ENCODE measurements around the gene POMT1. TPM values are rescaled to one million over a fixed set of nuclear protein-coding genes. Genes with fewer than 3 reads are reported as not detected.

The POMT1 gene
- total RNA-seq, 4 donors from 2014 or later, result 14.3 to 43.1 (median 32.2) TPM

GRCh38 chr9:131467214-131467935, 35.3 kb upstream of the POMT1 start:
- Histone ChIP-seq H3K9me3 (no peaks in the 10 kb centered on the region), H3K27ac (no peak overlapping the region), H3K4me1 (peaks cover 0 to 3% of the 10 kb centered on the region in 2 donors), H3K27me3 (no peaks in the 10 kb centered on the region), H3K4me3 (no peak overlapping the region), H3K36me3 (peaks cover 0 to 85% of the 10 kb centered on the region in 2 donors)
- ATAC-seq, result peak in 1 of 2 donors; percentile 21
- no peak for DNase-seq
- intact Hi-C loops (cut with DNase I; ENCODE audit: low total_unique reads), result no loop called here
- in situ Hi-C loops (cut with MboI; ENCODE audit: low sequenced_read_pairs in 4 of 4), result loop anchor here in 1 of 4 donors (25.0 kb wide), 1 partner anchor 105 kb away; no protein-coding TSS in a partner anchor
- TF ChIP-seq CTCF (IDR thresholded peaks at IDR 0.05 in 4 of 5, conservative IDR thresholded peaks at IDR 0.05 in 1 of 5) (no peak), POLR2A (IDR thresholded peaks at IDR 0.05) (no peak)

GRCh38 chr9:131468031-131468430, 34.7 kb upstream of the POMT1 start:
- H3K4me3 ChIP-seq, result no peak overlapping the region
- ATAC-seq (no peak), DNase-seq (no peak)
- H3K27ac ChIP-seq, result no peak overlapping the region
- H3K27me3 ChIP-seq, result no peaks in the 10 kb centered on the region
- in situ Hi-C loops (cut with MboI; ENCODE audit: low sequenced_read_pairs in 4 of 4) (loop anchor here in 1 of 4 donors (25.0 kb wide), 1 partner anchor 106 kb away; no protein-coding TSS in a partner anchor), intact Hi-C loops (cut with DNase I; ENCODE audit: low total_unique reads) (no loop called here)
- TF ChIP-seq CTCF (IDR thresholded peaks at IDR 0.05 in 4 of 5, conservative IDR thresholded peaks at IDR 0.05 in 1 of 5) (no peak), POLR2A (IDR thresholded peaks at IDR 0.05) (no peak)
- H3K4me1 ChIP-seq, result peaks cover 0 to 3% of the 10 kb centered on the region in 2 donors
- H3K36me3 ChIP-seq, result peaks cover 0 to 92% of the 10 kb centered on the region in 2 donors
- H3K9me3 ChIP-seq, result no peaks in the 10 kb centered on the region

- H3K27ac ChIP-seq, result no peak overlapping the region
- no peaks in the 10 kb centered on the region for H3K9me3 ChIP-seq
- no peaks in the 10 kb centered on the region for H3K4me1 ChIP-seq
- intact Hi-C loops (cut with DNase I; ENCODE audit: low total_unique reads), result no loop called here
- in situ Hi-C loops (cut with MboI; ENCODE audit: low sequenced_read_pairs in 4 of 4), result loop anchor here in 1 of 4 donors (25.0 kb wide), 1 partner anchor 107 kb away; no protein-coding TSS in a partner anchor
- no peak for DNase-seq
- TF ChIP-seq CTCF (IDR thresholded peaks at IDR 0.05 in 4 of 5, conservative IDR thresholded peaks at IDR 0.05 in 1 of 5) (no peak), POLR2A (IDR thresholded peaks at IDR 0.05) (no peak)
- peaks cover under 1 to 97% of the 10 kb centered on the region in 2 donors for H3K36me3 ChIP-seq
- no peaks in the 10 kb centered on the region for H3K27me3 ChIP-seq
- no peak for ATAC-seq
- no peak overlapping the region for H3K4me3 ChIP-seq
Observed at GRCh38 chr9:131469356-131469755, 33.4 kb upstream of the POMT1 start.

- TF ChIP-seq CTCF (IDR thresholded peaks at IDR 0.05 in 4 of 5, conservative IDR thresholded peaks at IDR 0.05 in 1 of 5) (no peak), POLR2A (IDR thresholded peaks at IDR 0.05) (no peak)
- in situ Hi-C loops (cut with MboI; ENCODE audit: low sequenced_read_pairs in 4 of 4), result loop anchor here in 1 of 4 donors (25.0 kb wide), 1 partner anchor 108 kb away; no protein-coding TSS in a partner anchor
- no peak for ATAC-seq
- intact Hi-C loops (cut with DNase I; ENCODE audit: low total_unique reads), result no loop called here
- Histone ChIP-seq H3K9me3 (no peaks in the 10 kb centered on the region), H3K4me1 (no peaks in the 10 kb centered on the region), H3K27ac (no peak overlapping the region), H3K27me3 (no peaks in the 10 kb centered on the region), H3K4me3 (no peak overlapping the region), H3K36me3 (peaks cover 6 to 97% of the 10 kb centered on the region in 2 donors)
- DNase-seq, result no peak
Observed at GRCh38 chr9:131469951-131470350, 32.8 kb upstream of the POMT1 start.
